Measurements from ENCODE around the gene BHLHE23.
"Not testable (repeated sequence)": the region's sequence is repeated elsewhere in the genome, so short reads cannot be mapped to it uniquely, and the experiment has no call there.

BHLHE23 gene

GRCh38 chr20:62970307-62971210 lies 36.2 kb downstream of the BHLHE23 start:
- DNase-seq = no peak

DNA sequence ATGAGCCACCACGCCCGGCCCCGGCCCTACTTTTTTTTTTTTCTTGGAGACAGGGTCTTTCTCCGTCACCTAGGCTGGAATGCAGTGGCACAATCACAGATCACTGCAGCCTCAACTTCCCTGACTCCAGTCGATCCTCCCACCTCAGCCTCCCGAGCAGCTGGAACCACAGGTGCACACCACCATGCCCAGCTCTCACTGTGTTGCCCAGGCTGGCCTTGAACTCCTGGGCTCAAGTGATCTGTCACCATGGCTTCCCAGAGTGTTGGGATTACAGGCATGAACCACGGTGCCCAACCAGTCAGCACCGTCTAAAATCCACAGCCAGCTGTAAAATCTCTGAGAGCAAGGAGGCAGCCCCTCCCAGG lies 36.8 kb downstream of the BHLHE23 start:
- no peak for DNase-seq

DNA sequence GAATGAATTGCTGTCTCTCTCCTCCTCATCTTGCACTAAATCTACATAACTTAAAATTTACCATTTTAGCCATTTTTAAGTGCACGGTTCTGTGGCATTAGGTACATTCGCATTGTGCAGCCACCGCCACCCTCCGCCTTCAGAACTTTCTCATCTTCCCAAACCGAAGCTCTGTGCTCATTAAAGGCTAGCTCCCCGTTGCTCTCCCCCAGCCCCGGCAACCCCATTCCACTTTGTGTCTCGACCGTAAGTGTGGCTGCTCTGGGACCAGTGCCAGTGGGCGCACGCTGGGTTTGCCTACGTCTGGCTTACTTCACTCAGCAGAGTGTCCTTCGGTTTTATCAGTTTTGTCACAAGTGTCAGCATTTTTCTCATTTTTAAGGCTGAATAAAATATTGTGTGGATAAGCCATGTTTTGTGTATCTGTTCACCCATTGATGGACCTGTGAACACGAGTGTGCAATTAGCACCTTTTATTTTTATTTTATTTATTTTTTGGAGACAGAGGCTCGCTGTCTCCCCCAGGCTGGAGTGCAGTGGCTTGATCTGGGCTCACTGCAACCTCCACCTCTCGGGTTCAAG lies 37.5 kb downstream of the BHLHE23 start:
- DNase-seq = no peak

GRCh38 chr20:62968378-62969178 lies 38.2 kb downstream of the BHLHE23 start:
- DNase-seq = no peak

GRCh38 chr20:62967628-62968351 lies 39.0 kb downstream of the BHLHE23 start:
- DNase-seq = no peak

GRCh38 chr20:62967149-62967501 lies 39.6 kb downstream of the BHLHE23 start:
- no peak for DNase-seq

DNA sequence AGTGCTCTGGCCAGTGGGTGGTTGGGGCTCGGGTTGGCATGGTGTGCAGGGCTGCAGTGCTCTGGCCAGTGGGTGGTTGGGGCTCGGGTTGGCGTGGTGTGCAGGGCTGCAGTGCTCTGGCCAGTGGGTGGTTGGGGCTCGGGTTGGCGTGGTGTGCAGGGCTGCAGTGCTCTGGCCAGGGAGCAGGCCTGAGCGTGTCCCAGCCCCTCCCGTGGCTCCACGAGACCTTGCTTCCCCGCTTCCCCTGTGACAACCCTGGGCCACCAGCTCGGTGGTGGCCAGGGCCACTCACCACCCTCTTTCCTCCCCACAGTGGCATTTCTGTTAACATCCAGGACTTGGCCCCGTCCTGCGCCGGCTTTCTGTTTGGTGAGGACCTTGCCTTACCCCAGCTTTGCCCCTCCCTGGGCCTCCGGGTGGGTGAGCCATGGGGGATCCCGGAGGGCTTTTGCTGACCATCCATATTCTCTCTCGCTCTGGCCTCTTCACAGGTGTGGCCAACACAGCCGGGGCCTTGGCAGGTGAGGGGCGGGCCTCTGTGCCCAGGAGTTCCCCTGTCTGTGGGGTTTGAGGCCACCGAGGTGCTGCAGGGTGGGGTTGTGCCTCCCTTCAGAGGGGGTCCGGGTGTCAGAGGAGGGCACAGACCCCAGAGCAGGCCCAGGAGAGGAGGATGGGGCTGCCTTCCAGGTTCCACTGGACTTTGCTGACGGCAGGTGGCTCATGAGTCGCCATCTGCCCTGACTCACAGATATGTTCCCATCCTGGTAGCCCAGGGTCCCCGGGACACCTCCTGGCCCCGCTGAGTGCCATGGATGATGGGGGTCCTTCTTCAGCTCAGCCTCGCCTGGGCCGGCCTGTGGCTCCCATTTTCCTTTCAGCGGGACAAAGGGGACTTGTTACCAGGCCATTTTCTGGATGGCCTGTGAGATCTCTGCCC lies 40.3 kb downstream of the BHLHE23 start:
- DNase-seq = no peak

DNA sequence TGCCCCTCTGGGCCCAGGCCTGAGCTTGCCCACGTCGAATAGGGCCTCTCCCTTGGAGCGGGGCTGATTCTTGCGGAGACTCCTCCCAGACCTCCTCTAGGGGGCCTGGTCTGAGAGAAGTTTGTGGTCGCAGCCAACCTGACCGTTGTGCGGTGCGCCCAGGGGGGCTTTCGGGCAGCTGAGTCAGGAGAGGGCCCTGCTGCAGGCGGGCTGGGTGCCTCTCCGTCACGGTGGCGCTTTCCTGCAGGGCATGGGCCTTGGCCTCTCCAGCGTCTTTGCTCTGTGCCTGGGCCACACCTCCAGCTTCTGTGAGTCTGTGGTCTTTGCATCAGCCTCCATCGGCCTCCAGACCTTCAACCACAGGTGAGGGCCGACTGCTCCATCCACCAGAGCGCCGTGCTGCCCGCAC lies 41.4 kb downstream of the BHLHE23 start:
- DNase-seq = no peak

DNA sequence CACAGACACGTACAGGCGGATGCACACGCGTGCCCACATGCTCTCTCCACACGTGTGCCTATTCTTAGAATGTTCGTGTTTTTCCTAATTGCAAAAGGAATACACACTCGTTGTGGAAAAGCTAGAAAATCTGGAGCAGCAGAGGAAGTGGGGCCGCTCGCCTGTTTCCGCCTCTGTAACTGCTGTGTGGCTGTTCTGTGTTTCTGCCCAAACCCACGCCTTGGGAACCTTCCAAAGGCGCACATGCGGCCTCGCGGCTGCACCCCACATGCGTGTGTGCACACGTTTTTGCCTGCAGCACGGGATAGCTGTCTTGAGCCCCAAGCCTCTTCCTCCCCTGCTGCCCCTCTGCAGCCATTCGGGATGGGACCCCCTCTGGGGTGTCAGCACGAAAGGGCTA lies 42.1 kb downstream of the BHLHE23 start:
- DNase-seq = no peak

DNA sequence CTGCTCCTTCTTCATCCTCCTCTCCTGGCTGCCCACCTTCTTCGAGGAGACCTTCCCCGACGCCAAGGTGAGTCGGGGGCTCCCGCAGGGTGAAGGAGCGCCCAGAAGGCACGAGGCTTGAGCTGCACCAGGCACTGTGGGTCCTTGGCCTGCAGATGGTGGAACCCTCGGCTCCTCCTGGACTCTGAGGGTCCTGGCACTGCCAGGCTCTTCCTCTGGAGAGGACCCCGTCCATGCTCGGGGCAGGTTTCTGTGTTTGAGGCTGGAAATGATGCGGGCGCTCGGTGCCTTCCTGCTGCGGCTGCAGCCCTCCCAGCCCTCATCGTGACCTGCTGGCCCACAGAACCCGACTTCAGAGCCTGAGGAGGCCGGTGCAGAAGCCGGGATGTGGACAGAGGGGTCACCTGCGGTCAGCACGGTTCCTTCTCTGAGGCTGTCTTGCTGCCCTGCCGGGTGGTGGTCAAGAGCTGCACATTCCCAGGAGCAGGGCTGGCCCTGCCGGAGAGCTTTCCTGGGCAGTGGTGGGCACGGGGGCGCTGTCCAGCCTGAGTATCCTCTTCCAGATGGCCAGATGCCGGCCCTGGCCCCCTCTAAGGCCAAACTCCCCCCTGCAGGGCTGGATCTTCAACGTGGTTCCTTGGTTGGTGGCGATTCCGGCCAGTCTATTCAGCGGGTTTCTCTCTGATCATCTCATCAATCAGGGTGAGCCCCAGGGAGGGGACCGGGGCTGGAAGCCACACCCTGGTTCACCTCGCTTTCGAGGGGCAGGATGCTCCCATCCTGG lies 43.0 kb downstream of the BHLHE23 start:
- no peak for DNase-seq

GRCh38 chr20:62962891-62963613 lies 43.7 kb downstream of the BHLHE23 start:
- DNase-seq = no peak

GRCh38 chr20:62962221-62962879 lies 44.4 kb downstream of the BHLHE23 start:
- DNase-seq = no peak

- no peak for DNase-seq
These were observed 45.0 kb downstream of the BHLHE23 start for GRCh38 chr20:62961799-62962198.

DNA sequence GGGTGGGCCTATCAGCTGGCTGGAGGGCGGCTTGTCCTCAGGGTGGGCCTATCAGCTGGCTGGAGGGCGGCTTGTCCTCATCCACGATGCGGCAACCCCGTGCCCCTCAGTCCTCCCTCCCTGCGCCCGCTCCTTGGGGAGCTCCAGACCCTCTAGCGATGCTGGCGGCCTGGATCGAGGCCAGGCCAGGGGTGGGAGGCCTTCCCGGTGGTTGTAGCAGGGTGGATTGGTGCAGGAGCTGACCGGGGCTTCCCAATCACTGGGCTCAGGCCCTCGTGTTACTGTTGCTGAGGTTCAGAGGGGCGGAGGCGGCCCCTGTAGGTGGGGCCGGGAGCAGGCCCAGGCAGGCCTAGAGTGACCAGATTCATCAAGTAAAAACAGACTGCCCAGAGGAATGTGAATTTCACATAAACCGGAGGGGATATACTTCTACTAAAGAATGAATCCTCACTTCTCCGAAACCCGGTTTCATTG lies 45.4 kb downstream of the BHLHE23 start:
- no peak for DNase-seq

GRCh38 chr20:62960446-62961309 lies 46.1 kb downstream of the BHLHE23 start:
- DNase-seq = not testable (repeated sequence)

DNA sequence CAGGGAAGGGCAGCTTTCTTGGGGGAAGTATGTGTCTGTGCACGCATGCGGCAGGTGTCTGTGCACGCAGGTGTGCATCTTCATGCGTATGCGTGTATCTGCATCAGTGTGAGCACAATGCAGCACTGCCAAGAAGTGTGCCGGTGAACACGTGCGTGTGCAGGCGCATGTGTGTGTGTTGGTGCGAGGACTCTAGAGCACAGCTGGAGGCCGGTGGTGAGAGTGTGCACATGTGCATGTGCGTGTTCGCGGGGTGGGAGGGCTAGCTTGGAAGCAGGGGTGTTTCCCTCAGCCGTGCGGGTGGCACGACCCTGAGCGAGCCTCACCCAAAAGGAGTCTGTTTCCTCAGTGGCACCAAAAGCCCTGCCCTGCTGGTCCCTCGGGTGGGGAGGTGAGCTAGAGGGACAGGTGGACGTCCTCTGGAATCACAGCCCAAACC lies 46.7 kb downstream of the BHLHE23 start:
- DNase-seq = no peak

DNA sequence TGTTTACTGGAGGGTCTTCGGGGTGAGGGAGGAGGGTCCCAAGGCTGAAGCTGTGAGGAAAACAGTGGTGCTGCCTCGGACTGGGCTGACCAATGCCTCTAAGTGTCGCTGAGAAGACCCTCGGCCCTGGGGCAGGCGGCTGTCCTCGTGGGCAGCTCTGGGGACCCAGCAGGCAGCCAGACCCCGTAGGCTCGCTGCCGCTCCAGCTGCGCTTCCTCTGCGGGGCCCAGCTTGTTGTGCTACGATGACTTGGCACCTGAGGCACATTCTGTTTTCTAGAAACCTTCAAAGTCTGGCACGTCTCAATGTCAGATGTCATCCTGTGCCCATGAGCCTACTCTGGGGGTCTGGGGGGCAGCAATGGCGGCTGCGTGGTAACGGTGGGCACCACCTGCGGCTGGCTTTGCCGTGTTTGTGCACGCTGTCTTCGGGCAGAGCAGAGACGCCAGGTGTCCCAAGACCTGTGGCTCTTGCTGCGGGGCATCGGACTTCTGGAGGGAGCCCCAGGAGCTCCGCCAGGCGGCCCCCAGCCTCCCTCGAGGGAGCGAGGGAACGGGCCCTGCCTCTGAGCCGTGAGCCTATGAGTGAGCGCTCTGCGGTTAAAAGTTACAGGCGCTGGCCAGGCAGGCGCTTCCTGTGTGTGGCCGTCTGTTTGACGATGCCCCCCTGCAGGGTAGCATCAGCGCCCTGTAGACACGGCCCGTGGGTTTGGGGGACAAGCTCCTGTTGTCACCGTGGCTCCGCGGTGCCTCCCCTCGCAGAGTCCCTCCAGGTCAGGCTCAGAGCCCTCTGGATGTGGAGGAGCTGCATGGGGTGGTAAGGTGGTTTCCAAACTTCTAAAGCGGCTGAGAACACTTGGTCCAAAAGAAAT lies 47.4 kb downstream of the BHLHE23 start:
- no peak for DNase-seq

Data from activated naive CD4-positive, alpha-beta T cell (primary cell).